ENCODE measurements around the gene DCLK1.

DNA sequence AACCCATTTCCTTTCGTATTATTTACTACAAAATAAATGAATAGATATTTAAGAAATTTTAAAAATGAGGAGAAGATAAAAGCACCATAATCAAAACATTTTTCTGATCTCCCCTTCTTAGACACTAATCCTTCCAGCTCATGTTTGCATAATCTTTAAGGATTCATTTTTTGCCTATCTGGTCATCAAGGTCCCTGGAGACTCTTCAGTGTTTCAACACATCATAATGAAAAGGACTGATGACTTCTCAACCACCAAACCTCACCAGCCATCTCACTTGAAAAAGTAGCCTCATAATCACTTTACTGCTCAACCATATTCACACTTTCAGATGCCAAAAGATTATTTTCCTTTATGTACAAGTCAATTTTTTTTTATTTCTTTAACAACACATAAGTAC is 80.1 kb downstream of the DCLK1 start:
- TF ChIP-seq POLR2A (IDR thresholded peaks at IDR 0.05; ENCODE audit: low read length) (no peak), GATA1 (IDR thresholded peaks at IDR 0.05; ENCODE audit: low read depth, low read length) (no peak)

All from erythroblast (primary cell).